ENCODE data around the gene ROBO2. TPM values are rescaled to one million over a fixed set of nuclear protein-coding genes. Genes with fewer than 3 reads are reported as not detected.

The ROBO2 gene
- polyA plus RNA-seq, 2 of the 4 experiments (the other 2 are of a cell fraction): 0.04 TPM; not detected in 1

GRCh38 chr3:77197408-77197807, 157.5 kb downstream of the ROBO2 start:
- H3K9me3 ChIP-seq: no peaks in the 10 kb centered on the region
- FAIRE-seq (no peak), ATAC-seq (no peak), DNase-seq (ENCODE audit: low read depth in 1 of 2, low spot score in 1 of 2) (no peak)
- no peaks in the 10 kb centered on the region for H3K4me1 ChIP-seq
- WGBS (ENCODE audit: missing lambda C conversion rate): 0% methylated on average over 2 of the region's 2 CpGs
- no peak overlapping the region for H3K4me3 ChIP-seq
- POLR2A ChIA-PET: no interaction called here
- CTCF ChIA-PET: no interaction called here
- no peak overlapping the region for H3K27ac ChIP-seq
- no peak for TF ChIP-seq POLR2AphosphoS2 (conservative IDR thresholded peaks at IDR 0.05; ENCODE audit: low read length)
- no peak for TF ChIP-seq HEYL (CRISPR knock-in tag; IDR thresholded peaks at IDR 0.05)
- TF ChIP-seq ZNF302 (CRISPR knock-in tag; IDR thresholded peaks at IDR 0.05): no peak
- no peak for TF ChIP-seq JUN (IDR thresholded peaks at IDR 0.05)
- no peak for TF ChIP-seq HOXA7 (CRISPR knock-in tag; IDR thresholded peaks at IDR 0.05)
- TF ChIP-seq FOSB (CRISPR knock-in tag; IDR thresholded peaks at IDR 0.05): no peak
- TF ChIP-seq KDM5A (IDR thresholded peaks at IDR 0.05): no peak
- no peak for TF ChIP-seq EHMT2 (IDR thresholded peaks at IDR 0.05; ENCODE audit: low read depth)
- TF ChIP-seq EP300 (IDR thresholded peaks at IDR 0.05): no peak
- no peak for TF ChIP-seq HOXB5 (CRISPR knock-in tag; IDR thresholded peaks at IDR 0.05)
- TF ChIP-seq KDM1A (IDR thresholded peaks at IDR 0.05; ENCODE audit: low read depth): no peak
- TF ChIP-seq MAZ (IDR thresholded peaks at IDR 0.05; ENCODE audit: borderline replicate concordance, low read depth, low read length): no peak
- TF ChIP-seq RCOR1 (IDR thresholded peaks at IDR 0.05; ENCODE audit: low read depth, low read length): no peak
- no peak for TF ChIP-seq RNF2 (IDR thresholded peaks at IDR 0.05; ENCODE audit: borderline replicate concordance, low read depth)
- TF ChIP-seq SMC3 (IDR thresholded peaks at IDR 0.05): no peak
- no peak for TF ChIP-seq POLR2A (IDR thresholded peaks at IDR 0.05; ENCODE audit: low read length)
- H3K4me2 ChIP-seq: no peak overlapping the region

DNA sequence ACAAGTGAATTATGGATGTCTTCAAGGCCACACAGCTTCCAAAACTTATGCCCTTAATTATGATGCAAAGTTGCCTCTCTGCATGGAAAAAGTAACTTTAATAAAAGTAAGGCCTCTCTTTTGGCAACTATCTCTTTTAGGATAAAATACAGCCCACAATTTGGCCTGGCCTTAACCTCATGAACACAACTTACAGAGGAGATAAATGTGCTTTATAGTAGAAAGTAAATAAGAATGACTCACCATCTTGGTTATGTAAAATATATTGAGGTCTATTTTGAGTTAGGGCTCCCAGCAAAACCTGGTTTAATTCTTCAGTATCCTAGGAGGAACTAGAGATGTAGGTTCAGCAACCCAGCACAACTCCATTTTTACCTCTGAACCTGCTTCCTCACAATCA, 164.0 kb downstream of the ROBO2 start:
- POLR2A ChIA-PET: no interaction called here
- FAIRE-seq: no peak

DNA sequence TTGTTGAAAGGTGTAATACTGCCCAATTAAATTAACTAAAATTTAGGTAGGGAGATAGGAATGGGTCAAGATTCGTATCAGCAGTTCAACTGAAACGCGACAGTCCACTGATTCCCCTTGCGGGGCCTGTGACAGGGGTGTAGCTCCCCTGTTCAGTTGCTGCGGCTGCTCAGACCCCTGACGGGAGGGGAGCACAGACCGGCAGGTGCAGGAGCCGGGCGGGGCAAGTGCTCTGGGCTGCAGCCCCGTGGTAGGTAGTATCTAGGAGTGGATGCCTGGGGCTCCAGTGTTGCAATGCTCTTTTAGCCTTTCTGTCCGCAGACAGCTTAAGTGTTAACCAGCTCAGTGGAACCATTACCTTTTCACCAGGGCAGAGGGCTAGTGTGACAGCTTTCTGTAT, 164.9 kb downstream of the ROBO2 start:
- POLR2A ChIA-PET: no interaction called here

More for the DNA sequence above, 164.0 kb downstream of the ROBO2 start:
- Histone ChIP-seq H3K27ac (no peak overlapping the region), H3K4me2 (no peak overlapping the region), H3K9me3 (no peaks in the 10 kb centered on the region), H3K4me1 (no peaks in the 10 kb centered on the region), H3K4me3 (no peak overlapping the region)
- TF ChIP-seq TFCP2L1 (CRISPR knock-in tag; IDR thresholded peaks at IDR 0.05): no peak
- CTCF ChIA-PET: no interaction called here
- DNase-seq (ENCODE audit: low read depth in 1 of 2, low spot score in 1 of 2) (no peak), ATAC-seq (no peak)

DNA sequence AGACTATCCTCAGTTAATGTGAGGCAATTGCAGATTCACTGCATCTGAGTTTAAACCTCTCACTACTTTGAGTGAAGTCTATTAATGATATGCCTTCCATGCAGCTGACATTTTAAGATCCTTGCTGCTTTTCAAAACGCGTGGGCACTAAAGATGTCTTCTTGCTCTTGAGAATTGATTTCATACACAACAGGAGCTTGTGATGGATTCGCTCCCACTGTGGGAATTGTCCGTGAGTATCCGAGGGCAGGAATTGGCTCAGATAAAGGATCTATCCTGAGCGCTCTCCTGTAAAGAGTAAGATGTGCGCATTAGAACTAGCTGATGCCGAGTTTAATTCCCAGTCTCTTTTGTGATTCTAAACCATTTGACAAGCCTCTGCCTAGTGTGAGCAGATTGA, 167.9 kb downstream of the ROBO2 start:
- WGBS (ENCODE audit: missing lambda C conversion rate): 44% methylated on average over 8 of the region's 8 CpGs
- ChIA-PET CTCF (no interaction called here), POLR2A (no interaction called here)
- Histone ChIP-seq H3K4me3 (no peak overlapping the region), H3K4me2 (no peak overlapping the region), H3K27ac (no peak overlapping the region), H3K4me1 (no peaks in the 10 kb centered on the region), H3K9me3 (no peaks in the 10 kb centered on the region)
- TF ChIP-seq POLR2A (IDR thresholded peaks at IDR 0.05; ENCODE audit: low read length): no peak
- no peak for FAIRE-seq
- DNase-seq (ENCODE audit: low read depth in 1 of 2, low spot score in 1 of 2): no peak
- ATAC-seq: no peak

More for the DNA sequence above, 164.9 kb downstream of the ROBO2 start:
- TF ChIP-seq CTCF (IDR thresholded peaks at IDR 0.05) (no peak), NFE2L2 (conservative IDR thresholded peaks at IDR 0.05; ENCODE audit: low read length) (no peak), RFX5 (IDR thresholded peaks at IDR 0.05) (no peak)
- 21% methylated on average over 11 of the region's 11 CpGs for WGBS (ENCODE audit: missing lambda C conversion rate)
- Histone ChIP-seq H3K4me3 (no peak overlapping the region), H3K4me2 (no peak overlapping the region), H3K9me3 (no peaks in the 10 kb centered on the region), H3K27ac (no peak overlapping the region), H3K4me1 (no peaks in the 10 kb centered on the region)
- CTCF ChIA-PET: no interaction called here
- DNase-seq (ENCODE audit: low read depth in 1 of 2, low spot score in 1 of 2) (no peak), FAIRE-seq (no peak), ATAC-seq (no peak)
